CD14-positive monocyte (primary cell): Measurements from ENCODE around the gene NINL. TPM values are rescaled to one million over a fixed set of nuclear protein-coding genes. Genes with fewer than 3 reads are reported as not detected.
"Not testable (repeated sequence)": the region's sequence is repeated elsewhere in the genome, so short reads cannot be mapped to it uniquely, and the experiment has no call there.

Experiments used
- DNase-seq, 3 donors: peaks; one replicate each; pipeline ENCODE4 v3.0.0-alpha.2; 2011 to 2022
- H2AFZ ChIP-seq: 2 replicates; pipeline ENCODE4 v1.6.0; 2012; ENCODE audit warnings: mild to moderate bottlenecking, low read depth, low read length, inconsistent platforms; ENCODE audit not compliant: insufficient read depth, poor library complexity, severe bottlenecking
- H3K27ac ChIP-seq, 2 donors: 1 replicate in 1 of 2; 2 replicates in 1 of 2; pipeline ENCODE4 v1.5.1; 2012 to 2013; ENCODE audit warnings: low read length in 2 of 2, control low read depth in 1 of 2, inconsistent platforms in 1 of 2, low read depth in 1 of 2, mild to moderate bottlenecking in 1 of 2
- H3K27me3 ChIP-seq, 2 donors: one replicate each; pipeline versions ENCODE4 v1.6.0 to v1.6.1; 2011 to 2013; ENCODE audit warnings: low read length in 2 of 2; ENCODE audit not compliant: control insufficient read depth in 2 of 2, insufficient read depth in 2 of 2
- H3K36me3 ChIP-seq, 2 donors: replicated peaks in 1 of 2; 1 replicate in 1 of 2; 2 replicates in 1 of 2; pipeline versions ENCODE4 v1.5.1 to v1.6.1; 2012 to 2013; ENCODE audit warnings: low read length in 2 of 2, control low read depth in 1 of 2, inconsistent platforms in 1 of 2, mild to moderate bottlenecking in 1 of 2; ENCODE audit not compliant: insufficient read depth in 2 of 2, control insufficient read depth in 1 of 2
- H3K4me1 ChIP-seq, 2 donors: 1 replicate in 1 of 2; 2 replicates in 1 of 2; pipeline versions ENCODE4 v1.5.1 to v1.6.1; 2012 to 2013; ENCODE audit warnings: low read length in 2 of 2, control low read depth in 1 of 2, inconsistent platforms in 1 of 2, mild to moderate bottlenecking in 1 of 2, moderate library complexity in 1 of 2; ENCODE audit not compliant: insufficient read depth in 2 of 2, control insufficient read depth in 1 of 2
- H3K4me2 ChIP-seq: replicated peaks from 2 replicates; pipeline ENCODE3; 2012; ENCODE audit warnings: low read length, moderate library complexity, mild to moderate bottlenecking; ENCODE audit not compliant: poor library complexity, severe bottlenecking; ENCODE audit errors: extremely low read depth
- H3K4me3 ChIP-seq, 3 experiments: fragments of 200-600 bp in 1 of 3; sonication (generic) in 1 of 3; replicated peaks in 1 of 3; 1 replicate in 2 of 3; 2 replicates in 1 of 3; pipeline ENCODE4 v1.5.1; 2011 to 2013; ENCODE audit warnings: low read length in 3 of 3, mild to moderate bottlenecking in 3 of 3, control low read depth in 2 of 3, low read depth in 2 of 3, inconsistent platforms in 1 of 3, moderate library complexity in 1 of 3
- H3K79me2 ChIP-seq: 2 replicates; pipeline ENCODE4 v1.6.0; 2012; ENCODE audit warnings: mild to moderate bottlenecking, control low read depth, inconsistent platforms, low read length, moderate library complexity; ENCODE audit not compliant: insufficient read depth
- H3K9ac ChIP-seq: 2 replicates; pipeline ENCODE4 v1.6.0; 2017; ENCODE audit warnings: low read length, mild to moderate bottlenecking; ENCODE audit not compliant: insufficient read depth, poor library complexity, severe bottlenecking
- H3K9me3 ChIP-seq, 2 donors: replicated peaks in 1 of 2; 1 replicate in 1 of 2; 2 replicates in 1 of 2; pipeline versions ENCODE4 v1.5.1 to v1.6.1; 2012 to 2013; ENCODE audit warnings: low read length in 2 of 2, control low read depth in 1 of 2; ENCODE audit not compliant: control insufficient read depth in 1 of 2, insufficient read depth in 1 of 2
- H4K20me1 ChIP-seq: 2 replicates; pipeline ENCODE4 v1.6.0; 2012; ENCODE audit warnings: mild to moderate bottlenecking, low read length, control low read depth, moderate library complexity; ENCODE audit not compliant: insufficient read depth
- H3K27ac Mint-ChIP-seq, 7 donors: one replicate each; pipeline ENCODE4 v1.8.0; 2020; ENCODE audit warnings: mild to moderate bottlenecking in 7 of 7, mixed read lengths in 7 of 7, moderate library complexity in 6 of 7, inconsistent platforms in 2 of 7
- H3K27me3 Mint-ChIP-seq, 3 donors: one replicate each; pipeline ENCODE4 v1.8.0; 2021 to 2022; ENCODE audit warnings: low read depth in 3 of 3, mild to moderate bottlenecking in 3 of 3, mixed read lengths in 3 of 3, moderate library complexity in 3 of 3, inconsistent platforms in 1 of 3
- H3K36me3 Mint-ChIP-seq, 2 donors: one replicate each; pipeline ENCODE4 v1.8.0; 2020; ENCODE audit warnings: mixed read lengths in 2 of 2, inconsistent platforms in 1 of 2, mild to moderate bottlenecking in 1 of 2
- H3K4me1 Mint-ChIP-seq: one replicate; pipeline ENCODE4 v1.8.0; 2020; ENCODE audit warnings: mild to moderate bottlenecking, mixed read lengths
- H3K4me3 Mint-ChIP-seq, 2 donors: one replicate each; pipeline ENCODE4 v1.8.0; 2020; ENCODE audit warnings: mild to moderate bottlenecking in 2 of 2, mixed read lengths in 2 of 2, moderate library complexity in 1 of 2
- H3K9me3 Mint-ChIP-seq, 7 donors: one replicate each; pipeline ENCODE4 v1.8.0; 2020 to 2022; ENCODE audit warnings: mixed read lengths in 7 of 7, mild to moderate bottlenecking in 6 of 7, moderate library complexity in 6 of 7, inconsistent platforms in 2 of 7
- WGBS: methylation state at CpG from one replicate; pipeline ENCODE4 v1.1.5; 2013; ENCODE audit warnings: missing lambda C conversion rate; ENCODE audit not compliant: insufficient coverage; 5-methylcytosine and 5-hydroxymethylcytosine counted together
- intact Hi-C, 2 donors: fragments of 100-400 bp; cut with micrococcal nuclease; formaldehyde crosslinking; loops; one replicate each; pipeline versions ENCODE4 v1.15.0 to v1.15.1; 2023
- polyA plus RNA-seq, 3 donors: library from polyadenylated mRNA; depleted of rRNA in 1 of 3; unstranded in 2 of 3; stranded (reverse) in 1 of 3; fragments of 300-500 nt in 2 of 3; fragments of >200 nt in 1 of 3; fragmentation: Illumina TruSeq in 2 of 3; gene quantifications; 1 replicate in 2 of 3; 2 replicates in 1 of 3; pipeline ENCODE4 v1.2.3, GENCODE V29; 2012 to 2021
- TF ChIP-seq, protein P1 (sequence below): fragments of 200-600 bp; IDR thresholded peaks from one replicate; pipeline ENCODE4 v1.8.0; 2022; ENCODE audit warnings: antibody characterized with exemption, mild to moderate bottlenecking

The NINL gene
- polyA plus RNA-seq, 3 donors, result 0.08 to 0.15 TPM; not detected in 1

GRCh38 chr20:25600632-25601031, 15.3 kb upstream of the NINL start:
- Mint-ChIP-seq H3K27ac (no peak overlapping the region), H3K9me3 (peaks cover 2 to 19% (median 10%) of the 10 kb centered on the region in 7 donors), H3K4me1 (no peaks in the 10 kb centered on the region), H3K36me3 (no peaks in the 10 kb centered on the region), H3K27me3 (peaks cover 1 to 4% (median 3%) of the 10 kb centered on the region in 3 donors), H3K4me3 (no peak overlapping the region)
- DNase-seq, result no peak
- Histone ChIP-seq H3K27me3 (no peaks in the 10 kb centered on the region), H3K79me2 (no peaks in the 10 kb centered on the region), H3K36me3 (no peaks in the 10 kb centered on the region), H3K4me1 (no peaks in the 10 kb centered on the region), H3K27ac (no peak overlapping the region), H3K9ac (no peak overlapping the region), H2AFZ (no peak overlapping the region), H4K20me1 (no peaks in the 10 kb centered on the region), H3K9me3 (peaks cover 0 to 5% of the 10 kb centered on the region in 2 donors), H3K4me2 (no peak overlapping the region), H3K4me3 (no peak overlapping the region)
- intact Hi-C loops, result no loop called here
- TF ChIP-seq, protein P1, sequence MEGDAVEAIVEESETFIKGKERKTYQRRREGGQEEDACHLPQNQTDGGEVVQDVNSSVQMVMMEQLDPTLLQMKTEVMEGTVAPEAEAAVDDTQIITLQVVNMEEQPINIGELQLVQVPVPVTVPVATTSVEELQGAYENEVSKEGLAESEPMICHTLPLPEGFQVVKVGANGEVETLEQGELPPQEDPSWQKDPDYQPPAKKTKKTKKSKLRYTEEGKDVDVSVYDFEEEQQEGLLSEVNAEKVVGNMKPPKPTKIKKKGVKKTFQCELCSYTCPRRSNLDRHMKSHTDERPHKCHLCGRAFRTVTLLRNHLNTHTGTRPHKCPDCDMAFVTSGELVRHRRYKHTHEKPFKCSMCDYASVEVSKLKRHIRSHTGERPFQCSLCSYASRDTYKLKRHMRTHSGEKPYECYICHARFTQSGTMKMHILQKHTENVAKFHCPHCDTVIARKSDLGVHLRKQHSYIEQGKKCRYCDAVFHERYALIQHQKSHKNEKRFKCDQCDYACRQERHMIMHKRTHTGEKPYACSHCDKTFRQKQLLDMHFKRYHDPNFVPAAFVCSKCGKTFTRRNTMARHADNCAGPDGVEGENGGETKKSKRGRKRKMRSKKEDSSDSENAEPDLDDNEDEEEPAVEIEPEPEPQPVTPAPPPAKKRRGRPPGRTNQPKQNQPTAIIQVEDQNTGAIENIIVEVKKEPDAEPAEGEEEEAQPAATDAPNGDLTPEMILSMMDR, result no peak
- 89% methylated on average over 9 of the region's 10 CpGs for WGBS

GRCh38 chr20:25592135-25592852, 7.0 kb upstream of the NINL start:
- no peaks in the 10 kb centered on the region for H3K79me2 ChIP-seq
- 83% methylated on average over 2 of the region's 9 CpGs for WGBS
- H3K27ac Mint-ChIP-seq, result no peak overlapping the region

GRCh38 chr20:25590778-25591177, 5.4 kb upstream of the NINL start:
- H3K4me3 ChIP-seq, H3K4me2 ChIP-seq, intact Hi-C loops, H2AFZ ChIP-seq, H3K4me1 ChIP-seq, H3K79me2 ChIP-seq, H3K27ac Mint-ChIP-seq, H3K9me3 ChIP-seq, H3K9ac ChIP-seq, H3K36me3 ChIP-seq, H3K4me3 Mint-ChIP-seq, H3K36me3 Mint-ChIP-seq, H3K27ac ChIP-seq, H3K4me1 Mint-ChIP-seq, DNase-seq, H4K20me1 ChIP-seq: not testable (repeated sequence)
- Mint-ChIP-seq H3K9me3 (peaks cover 0 to 11% (median 1%) of the 10 kb centered on the region in 7 donors), H3K27me3 (peaks cover 24 to 35% (median 25%) of the 10 kb centered on the region in 3 donors)
- WGBS, result 100% methylated on average over 2 of the region's 4 CpGs
- H3K27me3 ChIP-seq, result peaks cover 0 to 15% of the 10 kb centered on the region in 2 donors

More at GRCh38 chr20:25592135-25592852, 7.0 kb upstream of the NINL start:
- no peak for DNase-seq
- no peak overlapping the region for H3K4me2 ChIP-seq
- Mint-ChIP-seq H3K4me3 (no peak overlapping the region), H3K9me3 (peaks cover 0 to 5% (median 1%) of the 10 kb centered on the region in 7 donors), H3K36me3 (no peaks in the 10 kb centered on the region), H3K4me1 (no peaks in the 10 kb centered on the region), H3K27me3 (peaks cover 10 to 22% (median 11%) of the 10 kb centered on the region in 3 donors)
- no peaks in the 10 kb centered on the region for H4K20me1 ChIP-seq
- TF ChIP-seq, protein P1, result no peak
- no peaks in the 10 kb centered on the region for H3K36me3 ChIP-seq
- no peak overlapping the region for H3K9ac ChIP-seq
- intact Hi-C loops, result no loop called here
- peaks cover 0 to 5% of the 10 kb centered on the region in 2 donors for H3K27me3 ChIP-seq
- no peaks in the 10 kb centered on the region for H3K9me3 ChIP-seq
- no peaks in the 10 kb centered on the region for H3K4me1 ChIP-seq
- no peak overlapping the region for H2AFZ ChIP-seq
- no peak overlapping the region for H3K4me3 ChIP-seq
- no peak overlapping the region for H3K27ac ChIP-seq
